HuH-7 (cell line): ENCODE results near the gene KCNIP3.
"Not testable (repeated sequence)": the region's sequence is repeated elsewhere in the genome, so short reads cannot be mapped to it uniquely, and the experiment has no call there.

Experiments
- DNase-seq: peaks from one replicate; pipeline ENCODE4 v3.0.0; 2011; ENCODE audit warnings: low spot score

Gene KCNIP3

GRCh38 chr2:95348609-95349567, 51.7 kb downstream of the KCNIP3 start:
- no peak for DNase-seq

- no peak for DNase-seq
These were observed 52.6 kb downstream of the KCNIP3 start for GRCh38 chr2:95349568-95350322.

GRCh38 chr2:95350368-95350767, 53.2 kb downstream of the KCNIP3 start:
- DNase-seq, result no peak

GRCh38 chr2:95350774-95351597, 53.8 kb downstream of the KCNIP3 start:
- no peak for DNase-seq

- DNase-seq, result no peak
These were observed 54.4 kb downstream of the KCNIP3 start for GRCh38 chr2:95351598-95351915.

- DNase-seq, result no peak
These were observed 55.3 kb downstream of the KCNIP3 start for GRCh38 chr2:95352310-95353054.

- DNase-seq, result no peak
These were observed 56.0 kb downstream of the KCNIP3 start for GRCh38 chr2:95353055-95353575.

GRCh38 chr2:95353613-95354468, 56.7 kb downstream of the KCNIP3 start:
- no peak for DNase-seq

GRCh38 chr2:95354469-95354901, 57.3 kb downstream of the KCNIP3 start:
- DNase-seq, result no peak

GRCh38 chr2:95354925-95355324, 57.8 kb downstream of the KCNIP3 start:
- DNase-seq, result no peak

- not testable (repeated sequence) for DNase-seq
These were observed 58.3 kb downstream of the KCNIP3 start for GRCh38 chr2:95355486-95355885.

- DNase-seq, result no peak
These were observed 59.9 kb downstream of the KCNIP3 start for GRCh38 chr2:95356821-95357700.

GRCh38 chr2:95357717-95358280, 60.7 kb downstream of the KCNIP3 start:
- no peak for DNase-seq

- no peak for DNase-seq
These were observed 61.9 kb downstream of the KCNIP3 start for GRCh38 chr2:95359031-95359430.

- DNase-seq, result no peak
These were observed 62.4 kb downstream of the KCNIP3 start for GRCh38 chr2:95359501-95359930.

- no peak for DNase-seq
These were observed 64.3 kb downstream of the KCNIP3 start for GRCh38 chr2:95361216-95361980.

- DNase-seq, result no peak
These were observed 65.3 kb downstream of the KCNIP3 start for GRCh38 chr2:95362486-95362885.

- no peak for DNase-seq
These were observed 69.4 kb downstream of the KCNIP3 start for GRCh38 chr2:95366514-95366913.
